NCI-H2227 (cell line): ENCODE measurements around the gene RIC8A.
"Not testable (repeated sequence)": the region's sequence is repeated elsewhere in the genome, so short reads cannot be mapped to it uniquely, and the experiment has no call there.

Source experiments
- DNase-seq: peaks from one replicate; lab custom pipeline; 2025; ENCODE audit not compliant: unreplicated experiment; lab: John Stamatoyannopoulos, UW

The RIC8A gene

DNA sequence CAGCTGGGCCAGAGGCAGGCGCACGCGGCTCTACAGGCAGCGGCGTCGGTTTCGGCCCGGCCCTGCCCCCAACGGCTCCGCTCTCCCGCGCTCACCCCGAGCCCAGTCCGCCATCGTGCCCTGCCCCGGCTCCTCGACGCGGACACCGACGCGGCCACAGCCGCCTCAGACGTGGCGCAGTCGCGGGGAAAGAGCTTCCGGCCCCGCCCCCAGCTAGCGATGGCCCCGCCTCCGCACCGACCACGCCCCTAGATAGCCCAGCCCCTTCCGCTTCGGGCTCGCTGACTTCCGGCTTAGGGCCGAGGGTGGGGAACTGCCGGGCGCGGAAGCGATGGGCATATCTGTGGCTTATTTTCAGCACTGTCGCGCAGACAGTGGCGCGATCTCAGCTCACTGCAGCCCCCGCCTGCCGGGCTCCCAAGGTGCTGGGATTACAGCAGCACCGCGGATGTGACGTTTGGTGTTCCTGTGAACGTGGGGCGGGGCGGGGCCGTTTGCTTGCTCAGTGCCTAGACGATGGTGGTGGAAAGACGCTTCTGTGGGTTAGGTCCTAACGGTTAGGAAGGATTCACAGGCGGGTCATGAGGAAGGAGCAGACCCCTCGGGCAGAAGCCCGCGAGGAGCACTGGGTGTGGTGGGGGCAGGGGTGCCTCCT, at the start of gene RIC8A, which contains the start of gene BET1L:
Gene RIC8A (plus strand): TSS at position 501 of the 655 bp plus-strand sequence. CDS start 1,147 bp downstream, outside the sequence.
Gene BET1L (minus strand): TSS at position 192 of the 655 bp plus-strand sequence. CDS start 78 bp downstream, at position 114.
- peak; percentile 99 for DNase-seq

GRCh38 chr11:180242-180641, 27.3 kb upstream of the RIC8A start:
- DNase-seq, result not testable (repeated sequence)

DNA sequence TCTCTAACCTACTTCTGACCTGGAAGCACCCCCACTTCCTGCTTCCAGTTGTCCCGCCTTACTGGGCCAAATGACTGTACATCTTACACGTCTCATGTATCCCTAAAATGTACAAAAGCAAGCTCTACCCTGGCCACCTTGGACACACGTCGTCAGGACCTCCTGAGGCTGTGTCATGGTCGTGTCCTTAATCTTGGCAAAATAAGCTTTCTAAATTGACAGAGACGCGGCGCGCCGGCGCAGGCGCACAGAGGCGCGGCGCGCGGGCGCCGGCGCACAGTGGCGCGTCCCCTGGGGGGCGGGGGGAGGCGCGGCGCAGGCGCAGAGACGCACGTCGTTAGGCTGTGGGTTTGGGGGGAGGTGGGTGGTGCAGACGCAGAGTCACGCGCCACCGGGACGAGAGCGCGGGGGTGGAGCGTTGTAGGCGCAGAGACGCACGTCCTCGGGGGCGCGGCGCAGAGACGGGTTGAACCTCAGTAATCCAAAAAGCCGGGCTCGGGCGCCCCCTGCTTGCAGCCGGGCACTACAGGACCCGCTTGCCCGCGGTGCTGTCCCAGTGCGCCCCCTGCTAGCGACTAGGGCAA, 18.2 kb upstream of the RIC8A start:
- not testable (repeated sequence) for DNase-seq

DNA sequence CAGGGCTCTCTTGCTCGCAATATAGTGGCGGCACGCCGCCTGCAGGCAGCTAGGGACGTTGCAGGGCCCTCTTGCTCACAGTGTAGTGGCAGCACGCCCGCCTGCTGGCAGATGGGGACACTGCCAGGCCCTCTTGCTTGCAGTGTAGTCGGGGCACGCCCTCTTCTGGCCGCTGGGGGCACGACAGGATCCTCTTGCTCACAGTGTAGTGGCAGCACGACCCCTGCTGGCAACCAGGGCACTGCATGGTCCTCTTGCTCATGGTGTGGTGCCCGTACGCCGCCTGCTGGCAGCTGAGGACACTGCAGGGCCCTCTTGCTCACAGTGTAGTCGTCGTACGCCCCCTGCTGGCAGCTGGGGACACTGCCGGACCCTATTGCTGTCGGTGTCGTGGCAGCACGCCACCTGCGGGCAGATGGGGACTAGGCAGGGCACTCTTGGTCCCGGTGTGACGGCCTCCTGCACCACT, 17.6 kb upstream of the RIC8A start:
- DNase-seq, result not testable (repeated sequence)

DNA sequence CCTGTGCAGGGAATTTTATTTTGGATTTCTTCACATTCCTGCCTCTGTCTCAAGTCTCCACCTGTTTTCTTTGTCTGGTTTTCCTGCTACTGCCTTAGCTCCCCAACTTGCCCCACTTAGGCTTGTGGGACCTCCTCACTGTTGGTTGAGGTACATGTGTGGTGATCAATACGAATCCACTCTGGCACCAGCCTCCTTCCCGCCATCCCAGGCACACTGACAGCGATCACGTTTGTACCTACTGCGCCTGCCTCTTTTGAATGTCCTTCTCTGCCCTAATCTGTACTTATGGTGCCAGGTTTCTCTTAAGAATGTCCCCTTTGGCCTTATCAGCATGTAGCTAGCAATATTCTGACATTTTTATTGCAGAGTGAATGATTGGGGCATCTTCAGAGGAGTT, 17.0 kb upstream of the RIC8A start:
- DNase-seq, result not testable (repeated sequence)

DNA sequence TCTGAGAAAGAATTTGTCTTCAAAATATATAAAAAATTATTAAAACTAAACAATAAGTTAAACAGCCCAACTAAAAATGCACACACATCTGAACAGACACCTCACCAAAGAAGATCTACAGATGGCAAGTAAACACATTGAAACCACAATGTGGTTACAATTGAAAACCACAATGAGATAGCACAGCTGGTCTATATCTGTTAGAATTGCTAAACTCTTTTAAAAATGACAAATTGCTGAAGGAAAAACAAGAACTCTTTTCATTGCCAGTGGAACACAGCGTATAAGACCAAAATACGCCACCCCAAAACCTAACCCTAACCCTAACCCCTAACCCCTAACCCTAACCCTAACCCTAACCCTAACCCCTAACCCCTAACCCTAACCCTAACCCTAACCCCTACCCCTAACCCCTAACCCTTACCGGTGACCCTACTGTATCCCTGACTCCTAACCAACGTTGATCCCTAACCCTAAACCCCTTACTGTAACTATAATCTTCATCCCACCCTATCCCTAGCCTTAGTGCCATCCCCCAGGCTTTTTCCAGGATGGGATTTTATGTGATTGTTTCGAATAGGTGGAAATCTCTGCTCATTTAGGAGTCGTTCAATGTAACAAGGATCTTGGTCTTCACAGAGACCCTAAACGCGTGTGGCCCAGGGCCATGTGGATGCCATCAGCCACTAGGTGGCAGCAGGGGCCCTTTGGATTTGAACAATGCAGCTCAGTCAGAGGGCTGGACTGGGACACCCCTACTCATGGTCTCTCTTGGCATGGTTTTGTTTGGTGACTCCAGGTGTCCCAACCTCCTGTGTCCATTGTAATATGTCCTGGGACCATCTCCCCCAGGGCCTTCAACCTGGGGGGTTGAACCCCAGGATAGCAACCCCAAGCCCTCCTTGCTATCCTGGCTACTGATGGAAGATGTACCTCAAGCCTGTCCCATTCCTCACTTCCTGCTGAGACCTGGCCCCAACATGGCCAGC, 15.7 kb upstream of the RIC8A start:
- not testable (repeated sequence) for DNase-seq

- DNase-seq, result not testable (repeated sequence)
These were observed 14.8 kb upstream of the RIC8A start, which contains the start of gene SCGB1C1 for GRCh38 chr11:192674-193128. TSS of gene SCGB1C1 (plus strand) at chr11:193078. CDS start at chr11:193100, 22 bp downstream.

DNA sequence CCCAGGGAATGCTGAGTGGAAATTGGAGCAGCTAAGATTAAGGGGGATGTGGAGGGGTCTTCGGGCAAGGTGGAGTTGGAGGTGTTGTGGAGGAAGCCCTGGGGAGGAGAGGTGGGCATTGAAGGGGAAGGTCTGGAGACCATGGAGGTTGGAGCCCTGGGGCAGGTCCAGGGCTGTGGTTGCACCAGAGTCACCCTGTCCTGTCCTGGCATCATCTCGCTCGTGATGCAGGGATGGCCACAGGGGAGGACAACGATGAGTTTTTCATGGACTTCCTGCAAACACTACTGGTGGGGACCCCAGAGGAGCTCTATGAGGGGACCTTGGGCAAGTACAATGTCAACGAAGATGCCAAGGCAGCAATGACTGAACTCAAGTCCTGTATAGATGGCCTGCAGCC, 14.0 kb upstream of the RIC8A start:
- DNase-seq, result not testable (repeated sequence)

DNA sequence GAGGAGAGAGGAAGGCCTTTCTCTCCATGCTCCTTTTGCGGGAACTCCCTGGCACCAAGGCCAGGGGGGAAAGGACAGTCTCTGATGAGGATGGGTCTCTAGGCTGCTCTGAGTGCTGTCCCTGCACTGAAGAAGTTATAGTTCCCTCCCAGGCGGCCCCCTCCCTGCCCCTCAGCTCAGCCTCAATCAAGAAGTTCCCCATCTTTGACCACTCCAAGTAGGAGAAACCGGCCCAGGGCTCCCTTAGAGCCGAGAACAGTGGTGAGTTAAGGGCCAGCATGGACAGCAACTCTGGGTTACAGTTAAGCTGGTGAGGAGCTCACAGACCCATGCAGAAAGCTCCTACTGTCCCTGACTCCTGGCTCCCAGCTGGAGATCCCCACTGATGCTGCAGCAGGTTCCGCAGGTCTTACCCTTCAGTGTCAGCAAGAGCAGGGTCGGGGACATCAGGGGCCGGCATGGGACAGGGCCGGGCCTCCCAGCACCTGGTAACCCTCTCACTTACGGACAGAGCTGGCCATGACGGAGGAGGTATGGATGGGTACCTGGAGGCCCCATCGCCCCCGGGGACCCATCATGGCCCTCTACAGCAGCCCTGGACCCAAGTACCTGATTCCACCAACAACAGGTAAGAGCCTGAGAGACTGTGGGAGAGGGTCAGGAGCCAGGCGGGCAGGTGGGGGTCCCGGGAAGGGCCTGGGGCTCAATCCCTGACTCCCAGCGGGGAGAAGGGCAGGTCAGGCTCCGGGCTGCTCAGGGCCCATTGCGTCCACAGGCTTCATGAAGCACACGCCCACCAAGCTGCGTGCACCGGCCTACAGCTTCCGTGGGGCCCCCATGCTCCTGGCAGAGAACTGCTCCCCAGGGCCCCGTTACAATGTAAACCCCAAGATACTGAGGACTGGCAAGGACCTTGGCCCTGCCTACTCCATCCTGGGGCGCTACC, 10.4 kb upstream of the RIC8A start:
- DNase-seq, result no peak

DNA sequence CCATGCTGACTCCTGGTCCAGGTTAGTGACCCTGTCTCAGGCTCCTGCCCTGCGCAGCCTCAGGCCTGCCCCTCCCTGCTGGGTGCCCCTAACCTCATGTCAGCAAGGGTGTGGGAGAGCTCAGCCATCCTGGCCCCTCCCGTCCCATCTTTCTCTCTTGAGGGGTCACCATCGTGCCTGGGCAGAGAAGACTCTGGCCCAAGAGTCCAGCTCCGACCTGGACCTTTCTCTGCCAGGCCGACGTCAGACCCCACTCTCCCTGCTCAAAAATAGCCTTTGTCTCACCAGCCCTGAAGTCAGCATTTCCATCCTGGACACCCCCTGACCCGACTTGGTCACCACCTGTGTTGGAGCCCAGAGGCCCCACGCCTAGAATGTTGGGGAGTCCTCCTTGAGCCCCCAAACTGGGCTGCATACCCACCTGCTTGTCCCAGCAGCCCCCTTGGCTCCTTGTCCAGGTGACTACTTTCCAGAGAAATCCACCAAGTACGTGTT, 9.7 kb upstream of the RIC8A start:
- DNase-seq, result no peak

DNA sequence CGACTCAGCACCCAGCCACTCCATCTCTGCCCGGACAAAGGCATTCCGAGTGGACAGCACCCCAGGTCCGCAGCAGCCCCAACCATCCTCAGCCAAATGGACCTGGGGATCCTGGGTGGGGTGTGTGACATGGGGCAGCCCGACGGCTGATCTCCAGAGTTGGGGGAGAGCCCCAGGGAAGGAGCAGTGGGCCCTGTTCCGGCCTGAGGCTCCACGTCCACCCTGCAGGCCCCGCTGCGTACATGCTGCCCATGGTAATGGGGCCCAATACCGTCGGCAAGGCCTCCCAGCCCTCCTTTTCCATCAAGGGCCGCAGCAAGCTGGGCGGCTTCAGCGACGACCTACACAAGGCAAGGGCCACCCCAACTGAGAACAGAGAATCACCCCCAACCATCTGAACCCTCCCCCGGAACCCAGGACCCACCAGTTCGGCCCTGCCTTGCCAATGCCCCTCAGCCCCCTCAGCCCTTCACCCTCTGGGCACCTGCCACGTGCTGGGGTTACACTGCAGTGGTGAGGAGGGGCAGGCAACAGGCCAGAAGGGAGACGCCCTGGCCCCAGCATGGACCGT, 9.2 kb upstream of the RIC8A start:
- DNase-seq, result no peak

DNA sequence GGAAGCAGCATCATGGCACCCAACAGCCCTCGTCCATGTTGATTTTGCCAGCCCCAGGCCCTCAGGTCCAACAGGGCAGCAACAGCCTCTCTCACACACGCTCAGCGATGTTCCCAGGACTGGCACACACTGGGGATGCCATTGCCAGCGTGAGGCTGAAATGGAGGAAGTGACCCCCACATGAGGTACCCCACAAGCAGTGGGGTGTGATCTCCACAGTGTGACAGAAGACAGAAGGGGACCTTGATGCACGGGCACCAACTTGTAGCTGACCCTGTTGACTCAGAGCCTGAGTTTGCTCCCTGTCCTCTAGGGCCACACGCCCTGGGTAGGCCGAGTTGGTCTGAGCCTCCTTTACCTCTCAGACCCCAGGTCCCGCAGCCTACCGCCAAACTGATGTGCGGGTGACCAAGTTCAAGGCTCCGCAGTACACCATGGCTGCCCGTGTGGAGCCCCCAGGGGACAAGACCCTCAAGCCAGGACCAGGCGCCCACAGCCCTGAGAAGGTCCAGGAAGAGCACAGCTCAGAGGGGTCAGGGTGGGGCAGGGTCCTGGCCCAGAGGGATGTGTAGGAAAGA, 8.4 kb upstream of the RIC8A start:
- DNase-seq, result no peak

DNA sequence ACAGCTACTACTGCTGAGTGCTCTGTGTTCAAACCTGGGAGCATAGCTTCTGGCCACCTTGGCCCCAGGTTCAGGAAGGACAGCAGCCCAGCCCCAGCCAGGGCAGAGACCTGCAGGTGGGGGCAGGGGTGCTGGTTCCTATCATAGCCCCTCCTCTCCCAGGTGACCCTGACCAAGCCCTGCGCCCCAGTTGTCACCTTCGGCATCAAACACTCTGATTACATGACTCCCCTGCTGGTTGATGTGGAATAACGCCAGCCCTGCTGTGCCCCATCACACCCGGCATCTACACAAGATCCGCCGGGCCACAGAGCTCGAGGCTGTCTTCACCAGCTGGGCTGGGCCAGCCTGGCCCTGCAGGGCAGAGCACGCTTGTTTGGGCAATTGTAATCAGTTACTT, 7.7 kb upstream of the RIC8A start:
- no peak for DNase-seq

DNA sequence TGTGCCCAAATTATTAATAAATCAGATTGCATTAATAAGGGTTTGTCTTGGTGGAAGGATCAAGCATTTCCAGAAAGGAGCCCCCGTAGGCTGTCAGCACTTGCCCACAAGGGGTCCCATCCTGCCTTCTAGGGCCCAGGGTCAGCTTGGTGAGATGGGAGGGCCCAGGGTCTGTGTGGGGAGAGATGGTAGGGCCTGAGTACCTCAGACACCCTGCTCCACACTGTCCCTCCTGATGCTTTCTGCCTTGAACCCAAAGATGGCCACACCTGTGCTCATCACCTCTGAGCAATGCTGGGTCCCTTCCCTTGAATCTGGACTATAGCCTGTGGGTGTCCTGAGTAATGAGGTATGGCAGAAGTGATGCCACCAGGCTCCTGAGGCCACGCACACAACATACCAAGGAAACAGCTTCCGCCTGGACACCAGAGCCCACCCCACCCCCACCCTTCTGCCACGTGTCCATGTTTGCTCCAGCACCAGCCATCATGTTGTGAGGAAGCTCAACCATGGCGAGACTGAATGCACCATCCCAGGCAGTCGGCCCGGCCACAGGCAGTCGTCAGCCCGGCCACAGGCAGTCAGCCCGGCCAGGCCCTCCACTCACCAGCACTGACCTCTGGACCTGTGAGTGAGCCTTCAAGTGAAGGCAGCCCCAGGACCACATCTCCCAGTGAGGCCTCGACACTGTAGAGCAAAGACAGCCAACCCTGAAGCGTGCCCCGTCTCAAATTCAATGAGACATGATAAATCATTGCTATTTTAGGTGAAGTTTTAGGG, 7.1 kb upstream of the RIC8A start:
- no peak for DNase-seq

DNA sequence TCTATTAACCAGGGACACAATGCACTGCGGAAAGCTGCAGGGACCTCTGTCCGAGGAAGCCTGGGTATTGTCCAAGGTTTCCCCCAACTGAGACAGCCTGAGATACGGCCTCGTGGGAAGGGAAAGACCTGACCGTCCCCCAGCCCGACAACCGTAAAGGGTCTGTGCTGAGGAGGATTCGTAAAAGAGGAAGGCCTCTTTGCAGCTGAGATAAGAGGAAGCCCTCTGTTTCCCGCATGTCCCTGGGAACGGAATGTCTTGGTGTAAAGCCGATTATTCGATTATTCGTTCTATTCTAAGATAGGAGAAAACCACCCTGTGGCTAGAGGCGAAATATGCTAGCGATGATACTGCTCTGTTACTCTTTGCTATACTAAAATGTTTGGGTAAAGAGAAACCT, 5.5 kb upstream of the RIC8A start:
- DNase-seq, result no peak

DNA sequence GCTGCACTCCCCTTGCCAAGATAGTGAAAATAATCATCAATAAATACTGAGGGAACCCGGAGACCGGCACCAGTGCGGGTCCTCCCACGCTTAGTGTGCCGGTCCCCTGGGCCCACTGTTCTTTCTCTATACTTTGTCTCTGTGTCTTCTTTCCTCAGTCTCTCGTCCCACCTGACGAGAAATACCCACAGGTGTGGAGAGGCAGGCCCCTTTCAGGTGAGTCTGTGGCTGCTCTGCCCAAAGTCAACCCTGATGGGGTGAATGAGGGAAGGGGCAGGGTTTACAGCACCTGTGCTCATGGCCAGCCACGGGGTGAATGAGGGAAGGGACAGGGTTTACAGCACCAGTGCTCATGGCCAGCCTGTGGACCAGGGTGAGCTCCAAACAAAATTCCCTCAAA, 5.0 kb upstream of the RIC8A start:
- no peak for DNase-seq

DNA sequence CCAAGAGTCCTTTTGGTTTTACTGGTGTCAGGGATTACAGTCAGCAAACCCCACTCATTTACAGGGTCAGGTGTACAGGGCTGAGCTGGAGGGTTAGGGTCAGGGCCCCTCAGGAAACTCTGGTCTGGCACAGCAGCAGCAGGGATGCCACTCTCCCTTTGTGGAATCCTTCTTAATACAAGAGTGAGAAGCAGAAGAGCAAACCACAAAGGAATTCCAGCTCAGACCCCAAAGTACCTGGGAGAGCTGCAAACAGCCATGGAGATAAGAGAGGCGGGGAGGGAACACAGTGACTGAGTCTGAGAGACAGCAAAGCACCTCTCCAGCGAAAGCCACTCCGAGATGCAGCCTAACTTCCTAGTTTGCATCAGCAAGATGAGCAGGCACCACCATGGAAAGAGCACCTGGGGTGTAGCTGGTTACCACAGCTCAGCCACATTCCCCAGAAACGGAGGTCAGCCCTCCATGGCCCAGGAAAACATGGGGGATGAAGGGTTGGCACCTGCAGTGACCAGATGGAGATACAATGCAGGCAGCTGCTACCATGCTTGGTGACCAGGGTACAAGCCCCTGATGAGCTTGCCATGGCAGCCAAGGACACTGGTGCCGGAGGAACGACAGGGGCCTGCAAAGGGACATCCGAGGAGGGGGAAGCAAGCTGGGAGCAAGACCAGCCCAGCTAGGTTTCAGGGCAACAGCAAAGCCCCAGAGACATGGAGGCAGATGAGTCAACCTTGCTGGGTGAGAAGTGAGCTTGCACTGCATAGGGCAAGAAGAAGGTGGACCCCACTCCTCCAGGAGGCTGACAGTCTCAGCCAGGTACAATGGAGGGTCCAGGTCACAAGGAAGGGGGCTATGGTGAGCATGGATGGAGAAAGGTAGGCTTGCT, 4.2 kb upstream of the RIC8A start:
- no peak for DNase-seq
